Measurements from ENCODE around the gene MBTPS2. TPM values are rescaled to one million over a fixed set of nuclear protein-coding genes. Genes with fewer than 3 reads are reported as not detected.

Gene MBTPS2
- total RNA-seq, 2 donors from 2014 or later = 14.0 to 14.4 TPM

GRCh38 chrX:21853578-21853977 lies 14.2 kb downstream of the MBTPS2 start:
- no peaks in the 10 kb centered on the region for H3K4me1 ChIP-seq (replicated peaks)
- no peak overlapping the region for H3K4me3 ChIP-seq
- no peak for TF ChIP-seq POLR2AphosphoS5 (IDR thresholded peaks at IDR 0.05)
- no peak for TF ChIP-seq POLR2A (IDR thresholded peaks at IDR 0.05)
- TF ChIP-seq CTCF (IDR thresholded peaks at IDR 0.05) = no peak
- H3K36me3 ChIP-seq = no peaks in the 10 kb centered on the region
- intact Hi-C loops (cut with DNase I) = loop anchor here (5.0 kb wide), 1 partner anchor 119 kb away; no protein-coding TSS in a partner anchor
- no peaks in the 10 kb centered on the region for H3K9me3 ChIP-seq
- no peak for DNase-seq (ENCODE audit: low spot score)
- H3K27me3 ChIP-seq (replicated peaks; ENCODE audit: insufficient read depth) = no peaks in the 10 kb centered on the region
- no peak overlapping the region for H3K27ac ChIP-seq

GRCh38 chrX:21855937-21856415 lies 16.6 kb downstream of the MBTPS2 start, which contains the start of gene YY2:
Gene YY2 (plus strand): TSS chrX:21855987. CDS start chrX:21856485, 498 bp downstream.
- Histone ChIP-seq H3K4me1 (replicated peaks) (no peaks in the 10 kb centered on the region), H3K4me3 (no peak within 1 kb of the TSS), H3K27ac (no peak within 1 kb of the TSS), H3K36me3 (no peaks in the 10 kb centered on the region), H3K27me3 (replicated peaks; ENCODE audit: insufficient read depth) (no peaks in the 10 kb centered on the region), H3K9me3 (no peaks in the 10 kb centered on the region)
- 94% methylated on average over 29 of the region's 29 CpGs for WGBS
- TF ChIP-seq POLR2AphosphoS5 (IDR thresholded peaks at IDR 0.05) = no peak
- no peak for TF ChIP-seq CTCF (IDR thresholded peaks at IDR 0.05)
- no peak for TF ChIP-seq POLR2A (IDR thresholded peaks at IDR 0.05)
- intact Hi-C loops (cut with DNase I) = no loop called here
- DNase-seq (ENCODE audit: low spot score) = no peak

- H3K9me3 ChIP-seq = no peaks in the 10 kb centered on the region
- TF ChIP-seq POLR2A (IDR thresholded peaks at IDR 0.05) (no peak), POLR2AphosphoS5 (IDR thresholded peaks at IDR 0.05) (no peak), CTCF (IDR thresholded peaks at IDR 0.05) (no peak)
- no peaks in the 10 kb centered on the region for H3K27me3 ChIP-seq (replicated peaks; ENCODE audit: insufficient read depth)
- H3K4me3 ChIP-seq = no peak overlapping the region
- WGBS = 95% methylated on average over 15 of the region's 21 CpGs
- no peak overlapping the region for H3K27ac ChIP-seq
- no peak for DNase-seq (ENCODE audit: low spot score)
- H3K4me1 ChIP-seq (replicated peaks) = no peaks in the 10 kb centered on the region
- intact Hi-C loops (cut with DNase I) = no loop called here
- H3K36me3 ChIP-seq = no peaks in the 10 kb centered on the region
These were observed 17.1 kb downstream of the MBTPS2 start for GRCh38 chrX:21856504-21856903.

GRCh38 chrX:21863241-21863640 lies 23.8 kb downstream of the MBTPS2 start:
- no peak for DNase-seq (ENCODE audit: low spot score)
- no peak for TF ChIP-seq POLR2AphosphoS5 (IDR thresholded peaks at IDR 0.05)
- TF ChIP-seq CTCF (IDR thresholded peaks at IDR 0.05) = no peak
- no peak for TF ChIP-seq POLR2A (IDR thresholded peaks at IDR 0.05)
- Histone ChIP-seq H3K36me3 (no peaks in the 10 kb centered on the region), H3K27ac (no peak overlapping the region), H3K4me1 (replicated peaks) (no peaks in the 10 kb centered on the region), H3K27me3 (replicated peaks; ENCODE audit: insufficient read depth) (no peaks in the 10 kb centered on the region), H3K4me3 (no peak overlapping the region), H3K9me3 (no peaks in the 10 kb centered on the region)
- intact Hi-C loops (cut with DNase I) = no loop called here
- 86% methylated on average over 1 of the region's 1 CpG for WGBS

- Histone ChIP-seq H3K27ac (no peak overlapping the region), H3K27me3 (replicated peaks; ENCODE audit: insufficient read depth) (no peaks in the 10 kb centered on the region), H3K4me3 (no peak overlapping the region), H3K9me3 (no peaks in the 10 kb centered on the region), H3K36me3 (no peaks in the 10 kb centered on the region), H3K4me1 (replicated peaks) (no peaks in the 10 kb centered on the region)
- TF ChIP-seq POLR2A (IDR thresholded peaks at IDR 0.05) = no peak
- no peak for TF ChIP-seq CTCF (IDR thresholded peaks at IDR 0.05)
- TF ChIP-seq POLR2AphosphoS5 (IDR thresholded peaks at IDR 0.05) = no peak
- intact Hi-C loops (cut with DNase I) = no loop called here
- no peak for DNase-seq (ENCODE audit: low spot score)
These were observed 26.0 kb downstream of the MBTPS2 start for GRCh38 chrX:21865436-21865835.
